ENCODE results near the gene FAM171A1. TPM values are rescaled to one million over a fixed set of nuclear protein-coding genes. Genes with fewer than 3 reads are reported as not detected.

Gene FAM171A1
- polyA plus RNA-seq, 1 donor (not counting 4 experiments of a cell fraction or from before 2014, with no cell fraction given) = 8.8 TPM

- no peaks in the 10 kb centered on the region for H4K20me1 ChIP-seq (ENCODE audit: control insufficient read depth, extremely low read depth, insufficient read depth, low read length)
- TF ChIP-seq CTCF (optimal IDR thresholded peaks at IDR 0.05 in 1 of 3, IDR thresholded peaks at IDR 0.05 in 1 of 3, conservative IDR thresholded peaks at IDR 0.05 in 1 of 3; ENCODE audit: extremely low read depth in 1 of 3, insufficient read depth in 2 of 3, low read length in 3 of 3) = no peak
- TF ChIP-seq EZH2 (IDR thresholded peaks at IDR 0.05; ENCODE audit: low read length) = no peak
- dilution Hi-C loops (cut with MboI; ENCODE audit: extremely low pct_ligation_motif_present, low sequenced_read_pairs) = no loop called here
- H3K79me2 ChIP-seq (ENCODE audit: control insufficient read depth, insufficient read depth, low read length) = no peaks in the 10 kb centered on the region
- no peaks in the 10 kb centered on the region for H3K27me3 ChIP-seq (ENCODE audit: control insufficient read depth, extremely low read depth, insufficient read depth, low read length)
- H3K36me3 ChIP-seq (ENCODE audit: control insufficient read depth in 2 of 2, extremely low read depth in 1 of 2, insufficient read depth in 2 of 2, low read length in 2 of 2) = no peaks in the 10 kb centered on the region
- H3K9me1 ChIP-seq (ENCODE audit: control insufficient read depth, extremely low read depth, insufficient read depth, low read length) = no peaks in the 10 kb centered on the region
- H3K4me1 ChIP-seq (ENCODE audit: control insufficient read depth, extremely low read depth, insufficient read depth, low read length) = no peaks in the 10 kb centered on the region
- FAIRE-seq (no peak), DNase-seq (ENCODE audit: low read depth, low spot score) (no peak)
- no peak overlapping the region for H3K4me3 ChIP-seq (ENCODE audit: control insufficient read depth in 2 of 3, extremely low read depth in 1 of 3, insufficient read depth in 2 of 3, low read depth in 1 of 3, low read length in 3 of 3)
- no peak overlapping the region for H3K27ac ChIP-seq (ENCODE audit: control insufficient read depth, insufficient read depth, low read length)
- H2AFZ ChIP-seq (ENCODE audit: control insufficient read depth, low read length) = no peak overlapping the region
- H3K9ac ChIP-seq (ENCODE audit: control insufficient read depth, extremely low read depth, insufficient read depth, low read length) = no peak overlapping the region
- H3K9me3 ChIP-seq (ENCODE audit: control insufficient read depth, low read depth, low read length) = no peaks in the 10 kb centered on the region
- no peak overlapping the region for H3K4me2 ChIP-seq (ENCODE audit: control insufficient read depth, extremely low read depth, insufficient read depth, low read depth, low read length)
Observed at GRCh38 chr10:15378569-15378968, 7.5 kb upstream of the FAM171A1 start.

- no peak for DNase-seq (ENCODE audit: low read depth, low spot score)
- dilution Hi-C loops (cut with MboI; ENCODE audit: extremely low pct_ligation_motif_present, low sequenced_read_pairs) = no loop called here
- H3K9me1 ChIP-seq (ENCODE audit: control insufficient read depth, extremely low read depth, insufficient read depth, low read length) = no peaks in the 10 kb centered on the region
Observed at GRCh38 chr10:15374566-15374965, 3.5 kb upstream of the FAM171A1 start.

More at GRCh38 chr10:15374566-15374965, 3.5 kb upstream of the FAM171A1 start:
- Histone ChIP-seq H3K79me2 (ENCODE audit: control insufficient read depth, insufficient read depth, low read length) (no peaks in the 10 kb centered on the region), H3K36me3 (ENCODE audit: control insufficient read depth in 2 of 2, extremely low read depth in 1 of 2, insufficient read depth in 2 of 2, low read length in 2 of 2) (no peaks in the 10 kb centered on the region), H3K4me3 (ENCODE audit: control insufficient read depth in 2 of 3, extremely low read depth in 1 of 3, insufficient read depth in 2 of 3, low read depth in 1 of 3, low read length in 3 of 3) (no peak overlapping the region), H4K20me1 (ENCODE audit: control insufficient read depth, extremely low read depth, insufficient read depth, low read length) (no peaks in the 10 kb centered on the region), H3K9me3 (ENCODE audit: control insufficient read depth, low read depth, low read length) (no peaks in the 10 kb centered on the region), H3K9ac (ENCODE audit: control insufficient read depth, extremely low read depth, insufficient read depth, low read length) (no peak overlapping the region), H3K4me2 (ENCODE audit: control insufficient read depth, extremely low read depth, insufficient read depth, low read depth, low read length) (no peak overlapping the region), H3K27me3 (ENCODE audit: control insufficient read depth, extremely low read depth, insufficient read depth, low read length) (peaks cover 4% of the 10 kb centered on the region), H3K27ac (ENCODE audit: control insufficient read depth, insufficient read depth, low read length) (no peak overlapping the region), H3K4me1 (ENCODE audit: control insufficient read depth, extremely low read depth, insufficient read depth, low read length) (peaks cover 5% of the 10 kb centered on the region), H2AFZ (ENCODE audit: control insufficient read depth, low read length) (no peak overlapping the region)
- FAIRE-seq = no peak
- TF ChIP-seq CTCF (optimal IDR thresholded peaks at IDR 0.05 in 1 of 3, IDR thresholded peaks at IDR 0.05 in 1 of 3, conservative IDR thresholded peaks at IDR 0.05 in 1 of 3; ENCODE audit: extremely low read depth in 1 of 3, insufficient read depth in 2 of 3, low read length in 3 of 3) = no peak
- no peak for TF ChIP-seq EZH2 (IDR thresholded peaks at IDR 0.05; ENCODE audit: low read length)
